Measurements from ENCODE around the gene ZNF136.

GRCh38 chr19:12237143-12237839 is 74.4 kb downstream of the ZNF136 start:
- TF ChIP-seq POLR2AphosphoS5 (IDR thresholded peaks at IDR 0.05; ENCODE audit: low read length), result no peak
- no peak for TF ChIP-seq PAX5 (IDR thresholded peaks at IDR 0.05; ENCODE audit: borderline replicate concordance, low read depth, low read length)
- TF ChIP-seq CTCF (IDR thresholded peaks at IDR 0.05 in 2 of 3, conservative IDR thresholded peaks at IDR 0.05 in 1 of 3; ENCODE audit: control insufficient read depth in 2 of 3, extremely low read depth in 1 of 3, insufficient read depth in 1 of 3, low read depth in 3 of 3, low read length in 3 of 3), result no peak
- no peak for TF ChIP-seq STAT3 (IDR thresholded peaks at IDR 0.05; ENCODE audit: low read depth, low read length)
- no peak for TF ChIP-seq ZNF622 (IDR thresholded peaks at IDR 0.05)
- TF ChIP-seq ZBTB33 (IDR thresholded peaks at IDR 0.05), result no peak
- TF ChIP-seq ATF3 (IDR thresholded peaks at IDR 0.05; ENCODE audit: borderline replicate concordance, extremely low read depth, low read depth, low read length), result no peak
- TF ChIP-seq USF2 (IDR thresholded peaks at IDR 0.05; ENCODE audit: borderline replicate concordance, low read depth, low read length), result no peak
- TF ChIP-seq HDAC6 (IDR thresholded peaks at IDR 0.05; ENCODE audit: unreplicated experiment), result no peak
- TF ChIP-seq POLR2A (IDR thresholded peaks at IDR 0.05; ENCODE audit: low read depth, low read length), result no peak
- TF ChIP-seq RAD21 (IDR thresholded peaks at IDR 0.05; ENCODE audit: insufficient read depth, low read depth, low read length), result no peak
- no peak for TF ChIP-seq RUNX3 (IDR thresholded peaks at IDR 0.05; ENCODE audit: low read length)
- TF ChIP-seq BACH1 (IDR thresholded peaks at IDR 0.05; ENCODE audit: borderline replicate concordance), result no peak
